Measurements from ENCODE around the gene NDST4. TPM values are rescaled to one million over a fixed set of nuclear protein-coding genes. Genes with fewer than 3 reads are reported as not detected.

NDST4 gene
- total and polyA plus RNA-seq, 2 donors (not counting 1 experiment from before 2014, with no cell fraction given) = not detected

DNA sequence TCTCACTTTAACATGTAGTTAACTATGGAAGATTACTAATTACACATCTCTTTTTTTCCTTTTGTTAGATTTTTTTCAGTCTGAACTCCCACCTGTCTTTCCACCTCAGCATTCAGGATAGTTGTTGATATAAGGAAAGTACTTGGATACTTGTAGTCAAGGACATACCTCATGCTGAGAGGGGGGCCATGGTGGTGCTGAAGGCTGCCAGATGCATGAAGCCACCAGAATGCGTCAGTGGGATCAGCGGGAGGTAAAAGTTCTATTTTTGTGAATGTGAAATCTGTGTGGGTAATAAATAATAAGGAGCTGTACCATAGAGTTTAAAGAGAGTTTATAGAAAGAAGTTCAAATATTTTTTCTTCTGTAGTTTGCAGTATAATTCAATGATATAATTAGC lies 13.1 kb upstream of the NDST4 start:
- TF ChIP-seq, protein P1, sequence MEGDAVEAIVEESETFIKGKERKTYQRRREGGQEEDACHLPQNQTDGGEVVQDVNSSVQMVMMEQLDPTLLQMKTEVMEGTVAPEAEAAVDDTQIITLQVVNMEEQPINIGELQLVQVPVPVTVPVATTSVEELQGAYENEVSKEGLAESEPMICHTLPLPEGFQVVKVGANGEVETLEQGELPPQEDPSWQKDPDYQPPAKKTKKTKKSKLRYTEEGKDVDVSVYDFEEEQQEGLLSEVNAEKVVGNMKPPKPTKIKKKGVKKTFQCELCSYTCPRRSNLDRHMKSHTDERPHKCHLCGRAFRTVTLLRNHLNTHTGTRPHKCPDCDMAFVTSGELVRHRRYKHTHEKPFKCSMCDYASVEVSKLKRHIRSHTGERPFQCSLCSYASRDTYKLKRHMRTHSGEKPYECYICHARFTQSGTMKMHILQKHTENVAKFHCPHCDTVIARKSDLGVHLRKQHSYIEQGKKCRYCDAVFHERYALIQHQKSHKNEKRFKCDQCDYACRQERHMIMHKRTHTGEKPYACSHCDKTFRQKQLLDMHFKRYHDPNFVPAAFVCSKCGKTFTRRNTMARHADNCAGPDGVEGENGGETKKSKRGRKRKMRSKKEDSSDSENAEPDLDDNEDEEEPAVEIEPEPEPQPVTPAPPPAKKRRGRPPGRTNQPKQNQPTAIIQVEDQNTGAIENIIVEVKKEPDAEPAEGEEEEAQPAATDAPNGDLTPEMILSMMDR (conservative IDR thresholded peaks at IDR 0.05 in 1 of 2, IDR thresholded peaks at IDR 0.05 in 1 of 2; ENCODE audit: low read depth in 1 of 2, low read length in 2 of 2) = no peak
- TF ChIP-seq EZH2 (IDR thresholded peaks at IDR 0.05; ENCODE audit: low read length, missing control alignments) = no peak
- Histone ChIP-seq H3K36me3 (ENCODE audit: control insufficient read depth, insufficient read depth, low read length) (no peaks in the 10 kb centered on the region), H3K27me3 (ENCODE audit: control insufficient read depth, insufficient read depth, low read length) (no peaks in the 10 kb centered on the region), H3K9ac (ENCODE audit: insufficient read depth, low read length) (no peak overlapping the region), H2AFZ (ENCODE audit: low read length) (no peak overlapping the region), H3K4me2 (ENCODE audit: extremely low read depth, insufficient read depth, low read length) (no peak overlapping the region), H3K4me3 (replicated peaks in 1 of 4; ENCODE audit: control extremely low read depth in 1 of 4, insufficient read depth in 1 of 4, low read depth in 3 of 4, low read length in 4 of 4) (no peak overlapping the region), H3K27ac (ENCODE audit: insufficient read depth, low read length) (no peak overlapping the region), H3K79me2 (ENCODE audit: control insufficient read depth, insufficient read depth, low read length) (no peaks in the 10 kb centered on the region), H4K20me1 (ENCODE audit: control insufficient read depth, extremely low read depth, insufficient read depth, low read length) (no peaks in the 10 kb centered on the region), H3K4me1 (ENCODE audit: control insufficient read depth, extremely low read depth, insufficient read depth, low read length) (no peaks in the 10 kb centered on the region), H3K9me3 (ENCODE audit: control insufficient read depth, insufficient read depth, low read depth, low read length) (no peaks in the 10 kb centered on the region)
- DNase-seq (ENCODE audit: low read depth in 2 of 2) = peak in 1 of 2 donors; percentile 8

DNA sequence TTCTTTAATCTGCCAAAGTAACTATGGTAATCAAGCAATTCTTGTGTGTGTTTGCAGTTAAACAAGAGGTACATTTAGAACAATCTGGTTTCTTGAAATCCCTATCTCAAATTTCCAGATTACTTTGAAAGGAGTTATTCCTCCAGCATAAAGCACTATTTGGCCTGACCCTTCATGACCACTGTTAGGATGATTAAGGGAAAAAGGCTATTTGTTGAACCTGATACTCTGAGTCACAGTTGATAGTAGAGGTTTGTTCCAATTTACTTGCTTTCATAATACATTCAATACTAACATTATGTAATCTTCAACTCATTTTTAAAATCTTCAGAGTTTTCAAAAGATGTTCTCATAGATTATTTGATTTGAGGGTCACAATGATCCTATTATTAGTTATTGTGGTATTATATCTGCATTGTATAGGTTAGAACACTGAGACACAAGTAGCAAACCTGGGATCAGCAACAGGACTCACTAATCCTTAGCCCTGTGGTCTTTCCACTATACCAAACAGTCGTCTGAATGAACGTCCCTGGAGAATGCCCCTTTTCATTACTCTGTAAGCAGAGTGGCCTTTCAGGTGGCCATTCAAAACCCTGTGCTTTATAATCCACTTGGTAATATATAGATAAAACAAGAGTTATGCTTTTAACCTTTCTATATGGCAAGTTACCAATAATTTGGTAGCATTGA lies 8.1 kb upstream of the NDST4 start:
- Histone ChIP-seq H3K9ac (ENCODE audit: insufficient read depth, low read length) (no peak overlapping the region), H3K9me3 (ENCODE audit: control insufficient read depth, insufficient read depth, low read depth, low read length) (no peaks in the 10 kb centered on the region), H3K36me3 (ENCODE audit: control insufficient read depth, insufficient read depth, low read length) (no peaks in the 10 kb centered on the region), H3K79me2 (ENCODE audit: control insufficient read depth, insufficient read depth, low read length) (no peaks in the 10 kb centered on the region), H3K4me3 (replicated peaks in 1 of 4; ENCODE audit: control extremely low read depth in 1 of 4, insufficient read depth in 1 of 4, low read depth in 3 of 4, low read length in 4 of 4) (no peak overlapping the region), H3K27ac (ENCODE audit: insufficient read depth, low read length) (no peak overlapping the region), H3K27me3 (ENCODE audit: control insufficient read depth, insufficient read depth, low read length) (no peaks in the 10 kb centered on the region), H4K20me1 (ENCODE audit: control insufficient read depth, extremely low read depth, insufficient read depth, low read length) (no peaks in the 10 kb centered on the region), H3K4me1 (ENCODE audit: control insufficient read depth, extremely low read depth, insufficient read depth, low read length) (no peaks in the 10 kb centered on the region), H2AFZ (ENCODE audit: low read length) (no peak overlapping the region), H3K4me2 (ENCODE audit: extremely low read depth, insufficient read depth, low read length) (no peak overlapping the region)
- DNase-seq (ENCODE audit: low read depth in 2 of 2) = no peak
- TF ChIP-seq EZH2 (IDR thresholded peaks at IDR 0.05; ENCODE audit: low read length, missing control alignments) = no peak
- TF ChIP-seq, protein P1 (conservative IDR thresholded peaks at IDR 0.05 in 1 of 2, IDR thresholded peaks at IDR 0.05 in 1 of 2; ENCODE audit: low read depth in 1 of 2, low read length in 2 of 2) = no peak

DNA sequence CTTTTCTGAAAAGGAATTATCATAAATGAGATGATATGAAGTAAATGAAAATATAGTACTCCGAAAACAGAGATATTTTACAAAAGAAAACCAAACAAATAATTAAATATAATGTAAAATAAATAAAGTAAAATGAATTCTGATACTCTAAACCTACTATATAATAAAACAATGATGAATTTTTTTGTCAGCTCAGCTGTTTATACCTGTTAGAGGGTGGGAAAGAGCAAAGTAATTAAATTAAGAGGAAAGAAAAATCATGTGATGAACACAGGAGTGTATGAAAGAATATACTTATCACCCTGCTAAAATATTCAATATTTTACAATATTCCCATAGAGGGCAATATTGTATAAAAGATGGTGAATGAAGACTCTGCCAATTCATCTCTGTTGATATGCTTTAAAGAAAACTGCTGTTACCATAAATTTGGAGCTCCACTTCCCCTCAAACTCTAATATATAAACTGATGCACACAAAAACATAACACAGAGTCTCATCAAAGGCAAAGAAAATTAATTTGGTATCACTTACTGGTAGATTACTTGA lies 6.5 kb upstream of the NDST4 start:
- no peak overlapping the region for H3K4me3 ChIP-seq (replicated peaks in 1 of 4; ENCODE audit: control extremely low read depth in 1 of 4, insufficient read depth in 1 of 4, low read depth in 3 of 4, low read length in 4 of 4)
- TF ChIP-seq, protein P1 (conservative IDR thresholded peaks at IDR 0.05 in 1 of 2, IDR thresholded peaks at IDR 0.05 in 1 of 2; ENCODE audit: low read depth in 1 of 2, low read length in 2 of 2) = no peak
- TF ChIP-seq EZH2 (IDR thresholded peaks at IDR 0.05; ENCODE audit: low read length, missing control alignments) = no peak
- H3K4me1 ChIP-seq (ENCODE audit: control insufficient read depth, extremely low read depth, insufficient read depth, low read length) = no peaks in the 10 kb centered on the region
- no peaks in the 10 kb centered on the region for H3K79me2 ChIP-seq (ENCODE audit: control insufficient read depth, insufficient read depth, low read length)
- DNase-seq (ENCODE audit: low read depth in 2 of 2) = peak in 1 of 2 donors; percentile 1
- H3K36me3 ChIP-seq (ENCODE audit: control insufficient read depth, insufficient read depth, low read length) = no peaks in the 10 kb centered on the region
- no peaks in the 10 kb centered on the region for H3K9me3 ChIP-seq (ENCODE audit: control insufficient read depth, insufficient read depth, low read depth, low read length)
- no peaks in the 10 kb centered on the region for H4K20me1 ChIP-seq (ENCODE audit: control insufficient read depth, extremely low read depth, insufficient read depth, low read length)
- H2AFZ ChIP-seq (ENCODE audit: low read length) = no peak overlapping the region
- H3K9ac ChIP-seq (ENCODE audit: insufficient read depth, low read length) = no peak overlapping the region
- no peak overlapping the region for H3K27ac ChIP-seq (ENCODE audit: insufficient read depth, low read length)
- H3K27me3 ChIP-seq (ENCODE audit: control insufficient read depth, insufficient read depth, low read length) = no peaks in the 10 kb centered on the region
- no peak overlapping the region for H3K4me2 ChIP-seq (ENCODE audit: extremely low read depth, insufficient read depth, low read length)
